Measurements from ENCODE around the gene DET1. TPM values are rescaled to one million over a fixed set of nuclear protein-coding genes. Genes with fewer than 3 reads are reported as not detected.
"Not testable (repeated sequence)": the region's sequence is repeated elsewhere in the genome, so short reads cannot be mapped to it uniquely, and the experiment has no call there.

Gene DET1
- polyA plus RNA-seq, 3 donors from 2014 or later: 0.80 to 1.3 TPM; not detected in 1

DNA sequence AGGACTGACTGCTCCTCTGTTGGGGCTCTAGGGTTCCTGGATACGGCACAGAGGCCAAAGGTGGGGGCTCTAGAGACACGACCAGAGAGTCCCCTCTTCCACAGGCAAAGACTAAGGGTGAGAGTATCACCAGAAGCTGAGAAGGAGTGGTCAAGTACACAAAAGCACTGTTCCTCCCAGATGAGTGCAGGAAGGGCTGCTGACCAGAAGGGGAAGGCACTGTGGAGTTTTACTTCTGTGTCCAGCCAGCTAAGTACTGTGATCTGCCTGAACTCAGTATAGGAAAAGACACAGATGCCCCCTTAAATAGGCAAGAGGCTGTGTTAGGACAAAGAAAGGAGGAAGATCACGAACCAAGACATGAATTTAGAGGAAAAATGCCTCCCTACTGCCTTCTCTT, 67.3 kb downstream of the DET1 start:
- Mint-ChIP-seq H3K4me3 (no peak overlapping the region), H3K27ac (no peak overlapping the region), H3K36me3 (peaks cover 5 to 20% (median 9%) of the 10 kb centered on the region in 3 donors), H3K4me1 (no peaks in the 10 kb centered on the region), H3K27me3 (ENCODE audit: low read depth in 3 of 3) (peaks cover 0 to 2% (median 0%) of the 10 kb centered on the region in 3 donors), H3K9me3 (no peaks in the 10 kb centered on the region)
- no peak for DNase-seq

DNA sequence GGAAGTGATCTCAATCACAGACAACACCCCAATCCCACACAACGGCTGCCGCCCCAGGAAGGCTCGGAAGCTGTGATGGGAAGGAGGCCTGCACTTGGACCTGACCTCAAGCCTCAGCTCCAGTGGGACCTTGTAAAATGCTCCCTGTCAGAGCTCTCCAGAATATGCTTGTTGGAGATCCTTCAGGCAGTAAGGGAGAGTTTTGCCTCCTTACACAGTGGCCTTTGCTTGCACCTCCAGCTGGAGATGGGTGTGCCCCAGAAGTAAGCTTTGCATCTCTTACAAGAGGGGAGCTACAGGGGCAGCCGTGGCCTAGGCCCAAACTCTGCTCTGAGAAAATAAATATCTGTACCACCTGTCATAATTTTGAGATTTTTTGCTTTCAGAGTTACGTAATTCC, 68.6 kb downstream of the DET1 start:
- Mint-ChIP-seq H3K9me3 (no peaks in the 10 kb centered on the region), H3K27me3 (ENCODE audit: low read depth in 3 of 3) (peaks cover 0 to 2% (median 0%) of the 10 kb centered on the region in 3 donors), H3K27ac (no peak overlapping the region), H3K4me1 (no peaks in the 10 kb centered on the region), H3K4me3 (no peak overlapping the region), H3K36me3 (peaks cover 5 to 24% (median 9%) of the 10 kb centered on the region in 3 donors)
- DNase-seq: no peak

DNA sequence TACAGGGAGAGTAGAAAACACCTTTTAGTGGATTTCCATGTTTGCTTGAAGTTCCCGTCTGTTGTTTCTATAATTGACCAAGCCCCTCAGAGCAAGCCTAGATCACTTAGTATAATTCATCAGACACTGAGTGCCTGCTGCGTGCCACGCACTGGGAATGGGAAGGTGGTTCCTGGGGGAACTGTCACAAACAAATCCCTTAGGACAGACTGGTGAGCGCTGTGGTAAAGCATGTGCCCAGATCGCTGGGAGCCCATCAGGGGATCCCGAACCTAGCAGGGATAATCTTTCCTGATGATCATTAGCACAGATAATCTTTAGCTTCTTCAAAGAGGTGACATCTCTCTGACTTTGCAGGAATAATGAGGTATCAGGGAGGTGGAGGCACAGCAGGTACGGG, 69.4 kb downstream of the DET1 start:
- Mint-ChIP-seq H3K4me1 (no peaks in the 10 kb centered on the region), H3K36me3 (peaks cover 5 to 27% (median 9%) of the 10 kb centered on the region in 3 donors), H3K4me3 (no peak overlapping the region), H3K27me3 (ENCODE audit: low read depth in 3 of 3) (peaks cover 0 to 2% (median 0%) of the 10 kb centered on the region in 3 donors), H3K9me3 (no peaks in the 10 kb centered on the region), H3K27ac (peak overlapping the region in 1 of 6 donors; percentile 65)
- DNase-seq: no peak

DNA sequence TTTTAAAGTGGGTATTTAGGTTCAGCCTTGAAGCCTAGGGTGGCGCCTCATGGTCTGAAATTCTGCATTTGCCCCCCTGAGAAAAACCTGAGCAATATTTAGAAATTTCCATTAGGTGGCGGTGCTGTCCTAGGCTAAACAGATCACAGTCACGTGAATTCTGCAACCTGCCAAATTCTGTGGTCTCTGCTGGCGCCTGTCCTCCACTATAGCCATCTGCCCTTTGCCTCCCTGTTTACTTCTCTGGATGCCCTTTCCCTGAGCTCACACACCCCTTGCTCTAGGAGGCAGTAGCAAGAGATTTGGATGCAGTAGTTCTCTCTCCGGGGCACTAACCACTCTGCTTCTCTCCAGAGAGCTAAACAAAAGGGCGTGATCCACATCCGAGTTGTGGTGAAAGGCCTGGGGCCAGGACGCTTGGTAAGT, 69.8 kb downstream of the DET1 start:
- H3K4me3 Mint-ChIP-seq: no peak overlapping the region
- peaks cover 0 to 2% (median 0%) of the 10 kb centered on the region in 3 donors for H3K27me3 Mint-ChIP-seq (ENCODE audit: low read depth in 3 of 3)
- no peak for DNase-seq
- H3K9me3 Mint-ChIP-seq: no peaks in the 10 kb centered on the region
- peaks cover 5 to 27% (median 9%) of the 10 kb centered on the region in 3 donors for H3K36me3 Mint-ChIP-seq
- H3K4me1 Mint-ChIP-seq: no peaks in the 10 kb centered on the region
- H3K27ac Mint-ChIP-seq: peak overlapping the region in 1 of 6 donors; percentile 65

DNA sequence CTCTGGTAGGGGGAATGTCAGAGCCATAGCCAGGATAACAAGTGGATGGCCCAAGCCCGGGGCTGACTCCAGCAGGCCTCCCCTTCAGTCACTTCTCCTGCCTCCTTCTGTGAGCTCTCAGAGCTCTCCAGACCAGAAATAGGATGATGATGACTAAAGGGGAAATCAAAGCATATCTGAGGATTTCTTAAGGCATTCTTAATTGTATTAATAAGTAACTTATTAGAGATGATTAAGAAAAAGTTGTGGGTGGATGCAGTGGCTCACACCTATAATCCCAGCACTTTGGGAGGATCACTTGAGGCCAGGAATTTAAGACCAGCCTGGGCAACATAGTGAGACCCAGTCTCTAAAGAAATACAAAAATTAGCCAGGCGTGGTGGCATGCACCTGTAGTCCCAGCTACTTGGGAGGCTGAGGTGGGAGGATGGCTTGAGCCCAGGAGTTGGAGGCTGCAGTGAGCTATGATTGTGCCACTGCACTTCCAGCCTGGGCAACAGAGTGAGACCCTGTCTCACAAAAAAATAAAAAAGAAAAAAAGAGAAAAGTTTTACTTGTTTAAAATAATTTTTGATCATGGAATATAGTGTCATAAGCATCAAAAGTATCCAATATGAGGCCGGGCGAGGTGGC, 72.7 kb downstream of the DET1 start:
- H3K4me1 Mint-ChIP-seq, H3K9me3 Mint-ChIP-seq: not testable (repeated sequence)

DNA sequence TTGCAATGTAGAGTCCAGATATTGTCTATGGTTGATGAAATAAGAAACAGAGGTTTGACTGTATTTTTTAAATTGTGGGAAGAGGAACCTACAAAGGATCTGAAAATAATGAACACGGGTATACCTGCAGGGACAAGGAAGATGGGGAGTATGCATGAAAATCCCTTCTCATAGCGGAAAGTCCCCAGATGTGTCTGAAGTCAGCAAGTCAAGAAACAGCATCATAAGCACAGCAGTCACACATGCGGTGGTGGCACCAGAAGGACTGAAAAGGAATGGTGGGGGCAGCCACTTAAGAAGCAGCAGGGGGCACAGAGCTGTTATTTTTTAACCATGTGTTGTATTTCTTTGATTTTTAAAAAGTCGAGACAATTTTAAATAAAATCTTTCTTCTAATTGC, 74.3 kb downstream of the DET1 start:
- Mint-ChIP-seq H3K27me3 (ENCODE audit: low read depth in 3 of 3) (peaks cover 3 to 5% (median 4%) of the 10 kb centered on the region in 3 donors), H3K27ac (no peak overlapping the region), H3K4me1 (peaks cover 15 to 18% of the 10 kb centered on the region in 2 donors), H3K9me3 (no peaks in the 10 kb centered on the region), H3K36me3 (peaks cover 5 to 19% (median 5%) of the 10 kb centered on the region in 3 donors), H3K4me3 (no peak overlapping the region)
- DNase-seq: no peak

More for the DNA sequence above, 72.7 kb downstream of the DET1 start:
- not testable (repeated sequence) for H3K27me3 Mint-ChIP-seq (ENCODE audit: low read depth in 3 of 3); H3K4me3 Mint-ChIP-seq; H3K27ac Mint-ChIP-seq; DNase-seq
- H3K36me3 Mint-ChIP-seq: peaks cover 5 to 27% (median 9%) of the 10 kb centered on the region in 3 donors

DNA sequence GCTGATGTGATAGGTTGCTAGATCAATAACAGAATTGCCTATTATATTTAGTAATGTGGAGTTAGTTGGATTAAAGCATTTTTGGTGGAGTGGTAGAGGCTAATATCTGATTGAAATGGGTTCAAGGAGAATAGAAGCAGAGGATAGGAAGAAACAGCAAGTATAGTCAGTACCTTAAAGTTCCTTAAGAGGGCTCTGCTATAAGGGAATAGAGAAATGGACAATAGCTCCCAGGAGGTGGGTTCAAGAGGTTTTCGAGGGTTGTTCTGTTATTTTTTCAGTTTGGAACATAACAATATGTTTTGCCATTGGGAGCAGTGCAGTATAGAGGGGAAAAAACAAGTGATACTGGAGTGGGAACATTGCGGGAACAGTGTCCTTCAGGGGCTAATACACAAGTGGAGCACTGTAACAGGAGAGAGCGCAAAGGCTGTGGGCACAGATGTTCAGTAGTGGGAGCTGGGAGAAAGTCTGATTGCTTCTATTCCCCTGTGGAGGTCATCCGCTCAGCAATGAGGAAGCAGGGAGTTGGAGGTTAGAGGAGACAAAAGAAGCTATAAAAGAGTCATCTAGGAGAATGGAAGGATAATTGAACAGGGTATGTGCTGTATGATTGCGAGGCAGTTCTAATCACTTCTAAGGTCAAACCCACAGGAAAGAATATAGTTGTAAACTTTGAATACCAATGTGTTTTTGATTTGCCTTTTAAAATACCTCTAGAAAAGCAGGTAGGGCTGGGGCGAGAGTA, 75.7 kb downstream of the DET1 start:
- Mint-ChIP-seq H3K4me3 (no peak overlapping the region), H3K27me3 (ENCODE audit: low read depth in 3 of 3) (peaks cover 5 to 14% (median 10%) of the 10 kb centered on the region in 3 donors)

DNA sequence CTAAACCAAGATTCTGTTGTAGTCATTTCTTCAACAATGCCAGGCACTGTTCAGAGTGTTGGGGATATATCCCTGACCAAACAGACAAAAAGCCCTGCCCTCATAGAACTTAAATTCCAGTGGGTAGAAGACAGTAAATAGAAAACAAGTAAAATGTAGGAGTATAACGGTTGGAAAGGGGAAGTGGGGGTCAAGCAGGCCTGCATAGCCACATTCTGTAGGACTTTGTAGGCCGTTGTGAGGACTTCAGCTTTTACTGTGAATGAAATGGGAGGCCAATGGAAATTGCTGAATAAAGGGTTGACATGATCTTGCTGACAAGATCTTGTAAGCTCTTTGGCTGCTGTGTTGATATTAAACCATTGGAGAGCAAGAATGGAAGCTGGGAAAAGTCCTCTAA, 77.2 kb downstream of the DET1 start:
- peaks cover 5 to 14% (median 11%) of the 10 kb centered on the region in 3 donors for H3K27me3 Mint-ChIP-seq (ENCODE audit: low read depth in 3 of 3)
- DNase-seq: no peak
- no peaks in the 10 kb centered on the region for H3K9me3 Mint-ChIP-seq
- H3K4me1 Mint-ChIP-seq: peaks cover 33 to 35% of the 10 kb centered on the region in 2 donors
- no peak overlapping the region for H3K27ac Mint-ChIP-seq
- H3K36me3 Mint-ChIP-seq: peaks cover 0 to 6% (median 0%) of the 10 kb centered on the region in 3 donors
- peak overlapping the region in 1 of 5 donors; percentile 98 for H3K4me3 Mint-ChIP-seq

More for the DNA sequence above, 75.7 kb downstream of the DET1 start:
- Mint-ChIP-seq H3K36me3 (peaks cover 0 to 15% (median 0%) of the 10 kb centered on the region in 3 donors), H3K27ac (no peak overlapping the region), H3K9me3 (no peaks in the 10 kb centered on the region), H3K4me1 (peaks cover 27 to 30% of the 10 kb centered on the region in 2 donors)
- no peak for DNase-seq

DNA sequence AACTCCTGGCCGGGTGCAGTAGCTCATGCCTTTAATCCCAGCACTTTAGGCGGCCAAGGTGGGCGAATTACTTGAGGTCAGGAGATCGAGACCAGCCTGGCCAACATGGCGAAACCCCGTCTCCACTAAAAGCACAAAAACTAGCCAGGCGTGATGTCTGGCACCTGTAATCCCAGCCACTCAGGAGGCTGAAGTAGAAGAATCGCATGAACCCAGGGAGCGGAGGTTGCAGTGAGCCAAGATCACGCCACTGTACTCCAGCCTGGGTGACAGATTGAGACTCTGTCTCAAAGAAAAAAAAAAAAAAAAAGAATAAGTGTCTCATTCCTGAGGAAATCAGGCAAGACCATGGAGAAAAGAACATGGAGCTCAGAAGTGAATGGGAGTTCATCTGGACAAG, 77.8 kb downstream of the DET1 start:
- H3K4me1 Mint-ChIP-seq: peaks cover 33 to 35% of the 10 kb centered on the region in 2 donors
- peaks cover 5 to 14% (median 11%) of the 10 kb centered on the region in 3 donors for H3K27me3 Mint-ChIP-seq (ENCODE audit: low read depth in 3 of 3)
- peak overlapping the region; percentile 85 to 98 (median 97) for H3K4me3 Mint-ChIP-seq
- H3K9me3 Mint-ChIP-seq, DNase-seq: not testable (repeated sequence)
- H3K36me3 Mint-ChIP-seq: peaks cover 4 to 12% (median 5%) of the 10 kb centered on the region in 3 donors
- peak overlapping the region in 2 of 6 donors; percentile 97 to 98 for H3K27ac Mint-ChIP-seq

DNA sequence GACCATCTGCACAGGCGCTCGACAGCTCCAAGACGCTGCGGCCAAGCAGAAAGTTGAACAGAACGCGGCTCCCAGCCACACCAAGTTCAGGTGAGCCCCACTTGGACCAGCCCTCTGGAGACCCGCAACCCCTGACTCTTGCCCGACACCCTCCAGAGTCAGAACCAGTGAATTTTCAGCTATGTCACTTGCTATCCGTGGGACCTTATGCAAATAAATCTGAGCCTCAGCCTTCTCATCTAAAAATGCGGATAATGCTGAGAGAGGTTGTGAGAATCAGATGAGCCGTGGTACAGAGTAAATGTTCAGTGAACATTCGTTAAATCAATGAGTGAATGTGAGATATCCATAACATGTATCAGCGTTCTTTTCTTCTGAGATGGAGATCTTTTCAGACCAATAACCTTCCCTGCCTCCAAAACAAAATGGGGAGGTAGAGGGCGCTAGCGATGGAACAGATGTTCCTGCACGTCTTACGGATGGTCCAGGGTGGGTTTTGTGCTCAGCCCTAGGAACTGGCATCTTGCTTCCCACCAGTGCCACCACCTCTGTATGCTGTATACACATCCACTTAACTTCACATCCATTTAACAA, 78.4 kb downstream of the DET1 start:
- no peak for DNase-seq
- peaks cover 33 to 35% of the 10 kb centered on the region in 2 donors for H3K4me1 Mint-ChIP-seq
- H3K27me3 Mint-ChIP-seq (ENCODE audit: low read depth in 3 of 3): peaks cover 5 to 14% (median 11%) of the 10 kb centered on the region in 3 donors
- peaks cover 6 to 16% (median 12%) of the 10 kb centered on the region in 3 donors for H3K36me3 Mint-ChIP-seq
- no peaks in the 10 kb centered on the region for H3K9me3 Mint-ChIP-seq
- H3K4me3 Mint-ChIP-seq: peak overlapping the region; percentile 85 to 98 (median 97)
- H3K27ac Mint-ChIP-seq: peak overlapping the region; percentile 94 to 99 (median 98)

DNA sequence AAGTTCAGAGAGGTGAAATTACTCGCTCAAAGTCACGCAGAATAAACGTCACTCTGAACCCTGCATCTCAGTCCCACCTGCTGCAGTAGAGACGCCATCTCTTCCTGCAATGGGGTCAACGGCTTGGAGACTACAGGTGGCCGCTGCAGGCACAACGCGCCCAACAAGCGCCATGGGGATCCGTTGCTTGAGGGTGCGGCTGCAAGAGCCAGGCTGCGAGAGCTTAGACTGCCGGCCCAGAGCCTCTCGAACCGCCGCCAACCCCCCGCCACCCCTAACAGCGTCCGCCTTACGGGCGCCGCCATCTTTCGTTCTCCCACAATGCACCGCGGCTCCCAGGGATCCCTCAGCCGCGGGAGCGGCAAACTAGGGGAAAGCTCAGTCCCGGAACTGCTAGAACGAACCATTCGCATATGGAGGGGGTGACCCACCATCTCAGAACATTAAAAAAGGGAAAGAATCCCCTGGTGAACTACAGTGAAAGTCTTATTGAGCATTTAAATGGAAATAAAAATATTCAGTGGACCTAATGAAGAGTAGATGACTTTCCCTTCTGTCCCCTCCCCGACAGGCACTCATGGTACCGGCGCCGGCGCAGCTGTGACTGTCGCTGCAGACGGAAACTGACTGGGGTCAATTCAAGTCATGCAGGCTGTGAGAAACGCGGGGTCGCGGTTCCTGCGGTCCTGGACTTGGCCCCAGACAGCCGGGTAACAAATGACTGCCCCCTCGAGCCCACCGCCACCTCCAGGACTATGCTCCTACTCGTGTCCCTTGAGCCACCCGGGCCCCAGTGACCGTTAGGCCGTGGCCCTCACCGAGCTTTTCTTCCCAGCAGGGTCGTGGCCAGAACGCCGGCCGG, 79.2 kb downstream of the DET1 start, which contains the start of the genes MRPL46 and MRPS11:
MRPL46 (minus strand) TSS at position 316 of the 862 bp plus-strand sequence; CDS start at position 305, 11 bp downstream.
MRPS11 (plus strand) TSS at position 636 of the 862 bp plus-strand sequence; CDS start at position 646, 10 bp downstream.
- peaks cover 7 to 17% (median 13%) of the 10 kb centered on the region in 3 donors for H3K36me3 Mint-ChIP-seq
- H3K4me3 Mint-ChIP-seq: peak within 1 kb of the TSS; percentile 85 to 98 (median 97)
- H3K4me1 Mint-ChIP-seq: peaks cover 33 to 35% of the 10 kb centered on the region in 2 donors
- peak within 1 kb of the TSS; percentile 94 to 99 (median 98) for H3K27ac Mint-ChIP-seq
- peak; percentile 90 for DNase-seq
- no peaks in the 10 kb centered on the region for H3K9me3 Mint-ChIP-seq
- peaks cover 7 to 14% (median 11%) of the 10 kb centered on the region in 3 donors for H3K27me3 Mint-ChIP-seq (ENCODE audit: low read depth in 3 of 3)

DNA sequence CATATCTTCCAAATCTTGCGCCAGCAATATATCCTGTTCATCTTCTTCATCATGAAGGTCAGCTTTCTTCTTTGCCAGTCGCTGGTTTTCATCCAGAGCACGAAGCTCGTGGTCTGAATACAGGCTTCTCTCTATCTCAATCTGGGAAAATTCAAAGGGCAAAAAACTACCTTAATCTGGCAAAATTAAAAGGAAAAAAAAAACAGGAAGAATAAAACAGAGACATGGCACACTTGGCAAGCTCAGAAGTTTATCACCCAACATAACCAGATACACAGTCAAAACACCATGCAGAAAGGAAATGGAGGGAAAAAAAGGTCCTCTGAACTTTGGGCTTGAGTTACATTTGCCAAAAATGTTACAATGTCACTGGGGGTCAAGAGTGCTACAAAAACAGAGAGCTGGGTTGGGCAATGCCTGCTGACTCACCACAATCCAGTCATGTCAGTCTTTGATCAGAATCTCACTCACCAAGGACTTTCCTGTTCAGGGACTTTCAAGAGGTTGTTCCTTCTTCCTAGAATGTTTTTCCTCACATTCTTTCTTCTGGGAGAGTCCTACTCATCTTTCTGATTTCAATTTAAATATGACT, 80.8 kb downstream of the DET1 start:
- peak overlapping the region; percentile 13 to 98 (median 92) for H3K4me3 Mint-ChIP-seq
- no peak for DNase-seq
- no peaks in the 10 kb centered on the region for H3K9me3 Mint-ChIP-seq
- peaks cover 33 to 35% of the 10 kb centered on the region in 2 donors for H3K4me1 Mint-ChIP-seq
- peaks cover 7 to 14% (median 11%) of the 10 kb centered on the region in 3 donors for H3K27me3 Mint-ChIP-seq (ENCODE audit: low read depth in 3 of 3)
- H3K27ac Mint-ChIP-seq: no peak overlapping the region
- H3K36me3 Mint-ChIP-seq: peaks cover 7 to 17% (median 13%) of the 10 kb centered on the region in 3 donors
